SK-MEL-5 (cell line): ENCODE measurements around the gene DNMT3A. TPM values are rescaled to one million over a fixed set of nuclear protein-coding genes. Genes with fewer than 3 reads are reported as not detected.

Source experiments
- DNase-seq: peaks from one replicate; pipeline ENCODE4 v3.0.0-alpha.2; 2016; ENCODE audit warnings: low read depth, low spot score
- in situ Hi-C: cut with HindIII; loops from 2 replicates; pipeline ENCODE4 v1.10.0; 2016; ENCODE audit warnings: low sequenced_read_pairs, high pct_unique_total_duplicates, low pct_unique_long_range_greater_than_20kb
- polyA plus RNA-seq, 2 experiments: library from polyadenylated mRNA; depleted of rRNA; stranded (reverse); fragments of >200 nt; gene quantifications; 2 replicates each; pipeline ENCODE4 v1.2.3, GENCODE V29; 2015
- total RNA-seq: library from RNA; depleted of rRNA; stranded (reverse); fragments of >200 nt; shearing (Covaris generic); gene quantifications from 2 replicates; pipeline ENCODE4 v1.2.3, GENCODE V29; 2014; rRNA removed

Gene DNMT3A
- total RNA-seq: 11.8 and 16.6 TPM in 2 replicates
- 9.2 and 15.7 TPM in 2 replicates for polyA plus RNA-seq (2015; cell fraction: cytosol; rRNA removed)
- polyA plus RNA-seq (2015; cell fraction: nucleus; rRNA removed): 54.3 and 66.5 TPM in 2 replicates

- DNase-seq: peak; percentile 66
- in situ Hi-C loops: no loop called here
Measured at GRCh38 chr2:25341753-25342371, at the start of gene DNMT3A. DNMT3A (minus strand) TSS chr2:25341925; CDS start chr2:25313984, 27,941 bp downstream.

GRCh38 chr2:25389161-25389560 lies 47.4 kb upstream of the DNMT3A start:
- in situ Hi-C loops: no loop called here
- DNase-seq: no peak

GRCh38 chr2:25388491-25388890 lies 46.8 kb upstream of the DNMT3A start:
- in situ Hi-C loops: no loop called here

GRCh38 chr2:25387876-25388449 lies 46.2 kb upstream of the DNMT3A start:
- in situ Hi-C loops: no loop called here

More at GRCh38 chr2:25388491-25388890, 46.8 kb upstream of the DNMT3A start:
- no peak for DNase-seq

GRCh38 chr2:25386971-25387875 lies 45.5 kb upstream of the DNMT3A start:
- in situ Hi-C loops: no loop called here
- no peak for DNase-seq

More at GRCh38 chr2:25387876-25388449, 46.2 kb upstream of the DNMT3A start:
- DNase-seq: no peak

- DNase-seq: no peak
- in situ Hi-C loops: no loop called here
Measured at GRCh38 chr2:25385910-25386309, 44.2 kb upstream of the DNMT3A start.

GRCh38 chr2:25383806-25384205 lies 42.1 kb upstream of the DNMT3A start:
- DNase-seq: no peak
- in situ Hi-C loops: no loop called here

- DNase-seq: no peak
- in situ Hi-C loops: no loop called here
Measured at GRCh38 chr2:25381502-25381901, 39.8 kb upstream of the DNMT3A start.

- DNase-seq: no peak
- in situ Hi-C loops: no loop called here
Measured at GRCh38 chr2:25380586-25381375, 39.1 kb upstream of the DNMT3A start.

GRCh38 chr2:25380023-25380422 lies 38.3 kb upstream of the DNMT3A start:
- in situ Hi-C loops: no loop called here
- DNase-seq: no peak

- no peak for DNase-seq
- in situ Hi-C loops: no loop called here
Measured at GRCh38 chr2:25379535-25379934, 37.8 kb upstream of the DNMT3A start.

GRCh38 chr2:25378731-25379490 lies 37.2 kb upstream of the DNMT3A start:
- DNase-seq: no peak
- in situ Hi-C loops: no loop called here

GRCh38 chr2:25377822-25378421 lies 36.2 kb upstream of the DNMT3A start:
- in situ Hi-C loops: no loop called here
- DNase-seq: no peak

GRCh38 chr2:25376750-25377621 lies 35.3 kb upstream of the DNMT3A start:
- DNase-seq: peak; percentile 92
- in situ Hi-C loops: no loop called here

- no peak for DNase-seq
- in situ Hi-C loops: no loop called here
Measured at GRCh38 chr2:25375989-25376545, 34.3 kb upstream of the DNMT3A start.
